Measurements from ENCODE around the gene MTSS2. TPM values are rescaled to one million over a fixed set of nuclear protein-coding genes. Genes with fewer than 3 reads are reported as not detected.

MTSS2 gene
- total and polyA plus RNA-seq, 2 of the 8 experiments (the other 6 are each of a cell fraction or from before 2014, with no cell fraction given): 23.3 to 36.7 TPM

DNA sequence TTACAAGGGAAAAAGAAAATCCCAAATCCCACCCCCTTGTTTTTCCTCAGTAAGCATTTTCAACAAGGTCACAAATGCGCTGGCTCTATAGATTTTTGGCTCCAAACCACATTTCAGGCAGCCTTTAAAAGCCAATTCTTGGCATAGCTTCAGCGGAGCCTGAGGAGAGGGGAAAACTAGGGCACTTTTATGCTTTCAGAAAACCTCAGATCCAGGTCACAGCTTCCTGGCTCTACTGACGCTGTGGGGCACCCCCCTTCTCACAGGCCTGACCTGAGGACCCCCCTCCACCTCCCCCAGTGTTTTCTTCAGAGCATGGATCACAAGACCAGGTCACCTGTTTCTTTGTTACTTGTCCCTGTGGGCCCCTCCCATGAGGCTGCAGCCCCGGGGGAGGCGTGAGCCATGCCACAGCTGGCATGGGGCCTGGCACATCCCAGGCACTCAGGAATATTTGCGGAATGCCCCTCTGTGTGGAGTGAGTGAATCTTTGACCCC, 30.1 kb upstream of the MTSS2 start:
- Histone ChIP-seq H4K91ac (replicated peaks; ENCODE audit: insufficient read length, low read length) (no peak overlapping the region), H3K9me3 (ENCODE audit: insufficient read depth in 2 of 2, low read depth in 1 of 2, low read length in 1 of 2) (peaks cover 0 to 10% of the 10 kb centered on the region in 2 experiments; a peak in 2 of 4 replicates), H3K4ac (replicated peaks; ENCODE audit: insufficient read length, low read depth, low read length) (no peak overlapping the region), H3K4me1 (replicated peaks in 1 of 4; ENCODE audit: control insufficient read depth in 3 of 4, insufficient read depth in 4 of 4, low read length in 3 of 4) (peaks cover 4 to 34% (median 22%) of the 10 kb centered on the region in 4 experiments), H2BK12ac (ENCODE audit: low read depth, low read length) (no peak overlapping the region), H4K5ac (ENCODE audit: insufficient read length, low read depth, low read length) (no peak overlapping the region), H3K23ac (ENCODE audit: insufficient read length) (no peak overlapping the region), H3K18ac (ENCODE audit: extremely low read depth, low read length) (0 out of 2 replicates have a peak overlapping the region, but pooled peaks have one; percentile 48), H3K4me2 (ENCODE audit: insufficient read depth in 1 of 2, low read depth in 2 of 2, low read length in 2 of 2) (no peak overlapping the region), H3K23me2 (ENCODE audit: low read depth, low read length) (no peaks in the 10 kb centered on the region), H4K20me1 (replicated peaks in 1 of 2; ENCODE audit: control insufficient read depth in 1 of 2, insufficient read depth in 2 of 2, low read length in 2 of 2) (peaks cover 0 to 3% of the 10 kb centered on the region in 2 experiments), H2AFZ (ENCODE audit: low read length) (no peak overlapping the region), H2BK120ac (replicated peaks; ENCODE audit: low read depth, low read length) (no peak overlapping the region), H3K79me1 (ENCODE audit: low read depth, low read length) (no peaks in the 10 kb centered on the region), H3K79me2 (ENCODE audit: control insufficient read depth in 1 of 2, insufficient read depth in 2 of 2, low read length in 2 of 2) (no peaks in the 10 kb centered on the region), H3K36me3 (ENCODE audit: control insufficient read depth in 2 of 4, insufficient read depth in 4 of 4, low read length in 3 of 4) (peaks cover 0 to 10% (median 1%) of the 10 kb centered on the region in 4 experiments; a peak in 1 of 8 replicates), H2BK15ac (ENCODE audit: low read length) (no peak overlapping the region), H4K8ac (ENCODE audit: extremely low read depth, insufficient read depth, low read length) (no peak overlapping the region), H2AK5ac (ENCODE audit: low read depth, low read length) (no peak overlapping the region), H3K9ac (replicated peaks in 1 of 4; ENCODE audit: extremely low read depth in 1 of 4, low read depth in 3 of 4, low read length in 3 of 4) (no peak overlapping the region), H3K14ac (ENCODE audit: insufficient read length) (no peak overlapping the region), H2BK5ac (ENCODE audit: low read depth, low read length) (no peak overlapping the region), H2BK20ac (ENCODE audit: low read length) (no peak overlapping the region), H3K27ac (ENCODE audit: low read depth, low read length) (no peak overlapping the region), H3K27me3 (replicated peaks in 1 of 4; ENCODE audit: control insufficient read depth in 3 of 4, extremely low read depth in 1 of 4, insufficient read depth in 3 of 4, low read length in 3 of 4) (no peaks in the 10 kb centered on the region), H3K56ac (replicated peaks; ENCODE audit: insufficient read length, low read depth, low read length) (no peak overlapping the region), H3K4me3 (ENCODE audit: extremely low read depth in 1 of 4, insufficient read depth in 2 of 4, low read depth in 3 of 4, low read length in 4 of 4) (no peak overlapping the region)
- WGBS, 2 experiments (ENCODE audit: extremely low coverage in 1 of 2, insufficient coverage in 1 of 2, insufficient read length in 1 of 2, insufficient replicate concordance in 2 of 2, low coverage in 1 of 2, low lambda C conversion rate in 2 of 2, missing lambda C conversion rate in 1 of 2): 89% methylated on average over 6 of the region's 6 CpGs; no CpG with 5 or more reads in 1 of the 2 experiments
- ChIA-PET POLR2A (ENCODE audit: partially characterized antibody) (interaction anchor here (1.2 kb wide), 1 partner anchor 19 kb away, joined by 4 read pairs; no protein-coding TSS in a partner anchor), CTCF (ENCODE audit: partially characterized antibody) (interaction anchor here (0.6 to 3.3 kb wide), 8 partner anchors 10 to 55 kb away, joined by 3 to 13 read pairs (median 6); no protein-coding TSS in a partner anchor)
- TF ChIP-seq ZNF274 (IDR thresholded peaks at IDR 0.05; ENCODE audit: borderline replicate concordance, extremely low read depth, low read length): no peak
- no peak for TF ChIP-seq TBP (IDR thresholded peaks at IDR 0.05; ENCODE audit: low read depth, low read length)
- TF ChIP-seq SUZ12 (IDR thresholded peaks at IDR 0.05; ENCODE audit: low read length): no peak
- DNase-seq (ENCODE audit: low read depth in 1 of 2, low spot score in 2 of 2) (no peak), FAIRE-seq (no peak)

All from H1 (cell line).